ENCODE data around the gene PCYOX1L. TPM values are rescaled to one million over a fixed set of nuclear protein-coding genes. Genes with fewer than 3 reads are reported as not detected.

Gene PCYOX1L
- polyA plus RNA-seq, 1 donor from 2014 or later, result 21.1 TPM

GRCh38 chr5:149370878-149371277 is 13.0 kb downstream of the PCYOX1L start:
- H3K27me3 ChIP-seq (ENCODE audit: insufficient read depth, low read depth, low read length), result no peaks in the 10 kb centered on the region
- H3K9me3 ChIP-seq (ENCODE audit: low read length), result no peaks in the 10 kb centered on the region
- H2AFZ ChIP-seq (ENCODE audit: low read depth, low read length), result no peak overlapping the region

GRCh38 chr5:149371296-149371962 is 13.6 kb downstream of the PCYOX1L start:
- no peaks in the 10 kb centered on the region for H3K9me3 ChIP-seq (ENCODE audit: low read length)
- no peaks in the 10 kb centered on the region for H3K36me3 ChIP-seq (ENCODE audit: insufficient read depth, low read length)
- no peak overlapping the region for H3K9ac ChIP-seq (ENCODE audit: low read length)
- no peaks in the 10 kb centered on the region for H4K20me1 ChIP-seq (ENCODE audit: insufficient read depth)
- no peak overlapping the region for H3K4me2 ChIP-seq (ENCODE audit: low read length)
- H2AFZ ChIP-seq (ENCODE audit: low read depth, low read length), result no peak overlapping the region
- no peak overlapping the region for H3K27ac ChIP-seq (ENCODE audit: low read length)
- TF ChIP-seq SMC3 (conservative IDR thresholded peaks at IDR 0.05; ENCODE audit: poor library complexity), result no peak
- no peak for TF ChIP-seq EP300 (conservative IDR thresholded peaks at IDR 0.05; ENCODE audit: poor library complexity, severe bottlenecking)
- no peak for TF ChIP-seq EZH2 (IDR thresholded peaks at IDR 0.05; ENCODE audit: borderline replicate concordance, insufficient read depth, low read length, poor library complexity, severe bottlenecking)
- TF ChIP-seq RAD21 (conservative IDR thresholded peaks at IDR 0.05), result no peak
- no peak for TF ChIP-seq MXI1 (conservative IDR thresholded peaks at IDR 0.05; ENCODE audit: poor library complexity, severe bottlenecking)
- no peak for TF ChIP-seq TAF1 (IDR thresholded peaks at IDR 0.05; ENCODE audit: low read depth)
- no peak for TF ChIP-seq POLR2AphosphoS5 (IDR thresholded peaks at IDR 0.05)
- TF ChIP-seq REST (IDR thresholded peaks at IDR 0.05; ENCODE audit: borderline replicate concordance), result no peak
- TF ChIP-seq CTCF (IDR thresholded peaks at IDR 0.05; ENCODE audit: poor library complexity, severe bottlenecking), result no peak
- H3K27me3 ChIP-seq (ENCODE audit: insufficient read depth, low read depth, low read length), result no peaks in the 10 kb centered on the region
- H3K9me2 ChIP-seq (ENCODE audit: insufficient read depth, low read length), result no peaks in the 10 kb centered on the region
- H3K4me3 ChIP-seq (ENCODE audit: low read length), result no peak overlapping the region
- H3F3A ChIP-seq (ENCODE audit: insufficient read depth, low read length, poor library complexity, severe bottlenecking), result no peaks in the 10 kb centered on the region
- H3K79me2 ChIP-seq (replicated peaks; ENCODE audit: insufficient read depth, low read length), result no peaks in the 10 kb centered on the region

More at GRCh38 chr5:149370878-149371277, 13.0 kb downstream of the PCYOX1L start:
- no peaks in the 10 kb centered on the region for H3K36me3 ChIP-seq (ENCODE audit: insufficient read depth, low read length)
- H3K27ac ChIP-seq (ENCODE audit: low read length), result no peak overlapping the region
- no peaks in the 10 kb centered on the region for H4K20me1 ChIP-seq (ENCODE audit: insufficient read depth)
- H3K79me2 ChIP-seq (replicated peaks; ENCODE audit: insufficient read depth, low read length), result no peaks in the 10 kb centered on the region
- H3K9ac ChIP-seq (ENCODE audit: low read length), result no peak overlapping the region
- no peaks in the 10 kb centered on the region for H3F3A ChIP-seq (ENCODE audit: insufficient read depth, low read length, poor library complexity, severe bottlenecking)
- no peaks in the 10 kb centered on the region for H3K9me2 ChIP-seq (ENCODE audit: insufficient read depth, low read length)
- TF ChIP-seq RAD21 (conservative IDR thresholded peaks at IDR 0.05) (no peak), EP300 (conservative IDR thresholded peaks at IDR 0.05; ENCODE audit: poor library complexity, severe bottlenecking) (no peak), TAF1 (IDR thresholded peaks at IDR 0.05; ENCODE audit: low read depth) (no peak), SMC3 (conservative IDR thresholded peaks at IDR 0.05; ENCODE audit: poor library complexity) (no peak)
- no peak overlapping the region for H3K4me2 ChIP-seq (ENCODE audit: low read length)
- H3K4me3 ChIP-seq (ENCODE audit: low read length), result no peak overlapping the region

Measured in neural cell (in vitro differentiated cells).